Tibial artery (tissue), 4 donors: Measurements from ENCODE around the gene LCLAT1.
A peak's percentile ranks its signal among the peaks of the same experiment; 100 is the strongest.

Source experiments
- DNase-seq, 2 donors: peaks; one replicate each; pipeline ENCODE4 v3.0.0-alpha.2; 2019
- H3K27ac ChIP-seq, 2 donors: fragments of 200-600 bp; sonication (generic) in 1 of 2; 1 replicate in 1 of 2; 2 replicates in 1 of 2; pipeline ENCODE4 v1.5.1; 2018 to 2019; ENCODE audit warnings: mild to moderate bottlenecking in 1 of 2
- H3K27me3 ChIP-seq, 2 donors: fragments of 200-600 bp; sonication (generic) in 1 of 2; one replicate each; pipeline versions ENCODE4 v1.5.1 to v1.6.0; 2016 to 2019
- H3K36me3 ChIP-seq, 3 donors: fragments of 200-600 bp; sonication (generic) in 2 of 3; one replicate each; pipeline ENCODE4 v1.5.1; 2016 to 2019; ENCODE audit warnings: mild to moderate bottlenecking in 2 of 3
- H3K4me1 ChIP-seq, 4 donors: fragments of 200-600 bp; sonication (generic) in 2 of 4; 1 replicate in 3 of 4; 2 replicates in 1 of 4; pipeline ENCODE4 v1.5.1; 2016 to 2019
- H3K4me3 ChIP-seq, 2 donors: fragments of 200-600 bp; sonication (generic) in 1 of 2; 1 replicate in 1 of 2; 2 replicates in 1 of 2; pipeline ENCODE4 v1.5.1; 2018 to 2019; ENCODE audit warnings: mild to moderate bottlenecking in 2 of 2
- H3K9me3 ChIP-seq, 3 donors: fragments of 200-600 bp; sonication (generic) in 1 of 3; one replicate each; pipeline ENCODE4 v1.5.1; 2016 to 2019
- CTCF ChIP-seq, 2 experiments: fragments of 200-600 bp in 1 of 2; fragments of 450-650 bp in 1 of 2; IDR thresholded peaks; one replicate each; pipeline ENCODE4 v1.5.1; 2017 to 2019; ENCODE audit warnings: antibody characterized with exemption in 2 of 2, mild to moderate bottlenecking in 1 of 2, moderate library complexity in 1 of 2
- intact Hi-C: fragments of 100-400 bp; cut with DNase I; formaldehyde crosslinking; loops from one replicate; pipeline ENCODE4 v1.15.0; 2023; ENCODE audit warnings: low total_unique reads

LCLAT1 gene

GRCh38 chr2:30665761-30666265 is 218.8 kb downstream of the LCLAT1 start:
- H3K27me3 ChIP-seq: no peaks in the 10 kb centered on the region
- intact Hi-C loops: no loop called here
- H3K9me3 ChIP-seq: peaks cover 0 to 11% (median 0%) of the 10 kb centered on the region in 3 donors
- DNase-seq: no peak
- H3K27ac ChIP-seq: peak overlapping the region; percentile 72 to 73
- TF ChIP-seq CTCF (IDR thresholded peaks at IDR 0.05): no peak
- H3K36me3 ChIP-seq: no peaks in the 10 kb centered on the region
- H3K4me3 ChIP-seq: no peak overlapping the region
- peaks cover 0 to 26% (median 5%) of the 10 kb centered on the region in 4 donors for H3K4me1 ChIP-seq

- Histone ChIP-seq H3K4me1 (peaks cover 0 to 26% (median 5%) of the 10 kb centered on the region in 4 donors), H3K9me3 (peaks cover 0 to 11% (median 0%) of the 10 kb centered on the region in 3 donors), H3K36me3 (no peaks in the 10 kb centered on the region), H3K27ac (peak overlapping the region; percentile 72 to 73), H3K4me3 (no peak overlapping the region), H3K27me3 (no peaks in the 10 kb centered on the region)
- TF ChIP-seq CTCF (IDR thresholded peaks at IDR 0.05): no peak
- intact Hi-C loops: no loop called here
- DNase-seq: peak in 1 of 2 donors; percentile 66
These were observed 219.3 kb downstream of the LCLAT1 start for GRCh38 chr2:30666266-30666874.

GRCh38 chr2:30670453-30670852 is 223.4 kb downstream of the LCLAT1 start:
- DNase-seq: no peak
- H3K36me3 ChIP-seq: no peaks in the 10 kb centered on the region
- H3K27me3 ChIP-seq: no peaks in the 10 kb centered on the region
- no peak overlapping the region for H3K4me3 ChIP-seq
- H3K27ac ChIP-seq: no peak overlapping the region
- peaks cover 0 to 15% (median 0%) of the 10 kb centered on the region in 4 donors for H3K4me1 ChIP-seq
- no peak for TF ChIP-seq CTCF (IDR thresholded peaks at IDR 0.05)
- peaks cover 0 to 11% (median 0%) of the 10 kb centered on the region in 3 donors for H3K9me3 ChIP-seq
- intact Hi-C loops: no loop called here

DNA sequence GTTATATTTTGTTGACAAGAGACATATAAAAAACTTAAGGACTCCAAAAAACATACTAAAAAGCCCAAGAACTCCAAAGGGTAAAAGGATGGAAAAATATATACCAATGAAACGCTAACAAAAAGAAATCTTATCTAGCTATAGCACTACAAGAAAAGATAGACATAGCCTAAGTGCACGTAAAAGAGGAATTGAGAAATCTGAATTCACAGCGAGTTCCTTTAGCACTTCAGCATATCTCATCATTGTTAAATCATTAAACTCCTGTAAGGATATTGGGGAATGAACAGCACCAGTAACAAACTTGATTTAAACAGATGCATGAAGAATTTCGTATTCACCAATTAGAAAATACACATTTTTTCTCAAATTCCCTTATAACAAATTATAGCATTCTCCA is 226.1 kb downstream of the LCLAT1 start:
- no peaks in the 10 kb centered on the region for H3K4me1 ChIP-seq
- no peak for TF ChIP-seq CTCF (IDR thresholded peaks at IDR 0.05)
- intact Hi-C loops: no loop called here

DNA sequence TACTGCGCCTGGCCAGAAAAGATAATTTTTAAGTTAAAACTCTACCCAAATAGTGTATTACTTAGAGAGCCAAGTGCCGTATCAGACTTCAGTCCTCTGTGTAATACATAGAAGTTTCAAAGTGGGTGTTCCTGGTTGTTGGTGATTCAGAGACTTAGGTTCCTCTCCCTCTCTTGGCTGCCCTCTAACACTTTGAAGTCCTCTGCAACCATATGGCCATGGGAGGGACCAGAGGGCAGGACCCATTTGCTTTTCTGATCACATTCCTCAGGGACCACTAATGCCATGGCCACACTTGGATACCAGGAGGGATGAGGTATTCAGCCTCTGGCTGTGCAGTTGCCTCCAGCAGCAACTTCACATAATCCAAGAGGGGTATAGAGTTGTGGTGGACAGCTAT is 228.7 kb downstream of the LCLAT1 start:
- H3K4me1 ChIP-seq: no peaks in the 10 kb centered on the region
- no peaks in the 10 kb centered on the region for H3K36me3 ChIP-seq
- no peak for DNase-seq
- no peak overlapping the region for H3K4me3 ChIP-seq
- intact Hi-C loops: no loop called here
- no peaks in the 10 kb centered on the region for H3K9me3 ChIP-seq
- H3K27ac ChIP-seq: no peak overlapping the region
- no peaks in the 10 kb centered on the region for H3K27me3 ChIP-seq
- TF ChIP-seq CTCF (IDR thresholded peaks at IDR 0.05): no peak

More for the DNA sequence above, 226.1 kb downstream of the LCLAT1 start:
- Histone ChIP-seq H3K4me3 (no peak overlapping the region), H3K27ac (no peak overlapping the region), H3K9me3 (peaks cover 0 to 11% (median 0%) of the 10 kb centered on the region in 3 donors), H3K27me3 (no peaks in the 10 kb centered on the region), H3K36me3 (no peaks in the 10 kb centered on the region)
- no peak for DNase-seq
